ENCODE data around the gene AQP12B. TPM values are rescaled to one million over a fixed set of nuclear protein-coding genes. Genes with fewer than 3 reads are reported as not detected.

Gene AQP12B
- total and polyA plus RNA-seq, 2 of the 13 experiments (the other 11 are each of a cell fraction or from before 2014, with no cell fraction given) = not detected

DNA sequence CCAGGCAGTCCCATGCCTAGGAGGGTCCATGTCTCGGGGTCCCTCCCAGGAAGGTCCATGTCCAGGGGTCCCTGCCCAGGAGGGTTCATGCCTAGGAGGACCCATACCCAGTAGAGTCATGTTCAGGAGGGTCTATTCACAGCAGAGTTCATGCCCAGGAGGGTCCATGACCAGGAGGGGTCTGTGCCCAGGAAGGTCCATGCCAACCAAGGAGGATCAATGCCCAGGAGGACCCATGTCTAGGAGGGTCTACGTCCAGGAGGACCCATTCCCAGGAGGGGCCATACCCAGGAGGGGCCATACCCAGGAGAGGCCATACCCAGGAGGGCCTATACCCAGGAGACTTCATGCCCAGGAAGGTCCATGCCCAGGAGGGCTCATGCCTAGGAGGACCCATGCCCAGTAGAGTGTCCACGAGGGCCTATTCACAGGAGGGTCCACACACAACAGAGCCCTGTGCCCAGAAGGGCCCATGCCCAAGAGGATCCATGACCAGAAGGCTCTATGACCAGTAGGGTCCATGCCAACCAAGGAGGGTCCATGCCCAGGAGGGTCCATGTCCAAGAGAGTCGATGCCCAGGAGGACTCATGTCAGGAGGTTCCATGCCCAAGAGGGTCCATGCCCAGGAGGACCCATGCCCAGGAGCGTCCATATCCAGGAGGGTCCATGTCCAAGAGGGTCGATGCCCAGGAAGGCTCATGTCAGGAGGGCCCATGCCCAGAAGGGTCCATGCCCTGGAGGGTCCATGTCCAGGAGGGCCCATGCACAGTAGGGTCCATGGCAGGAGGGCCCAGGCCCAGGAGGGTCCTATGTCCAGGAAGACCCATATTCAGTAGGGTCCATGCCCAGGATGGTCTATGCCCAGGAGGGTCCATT, 47.3 kb downstream of the AQP12B start (continued):
- TF ChIP-seq, protein P1, sequence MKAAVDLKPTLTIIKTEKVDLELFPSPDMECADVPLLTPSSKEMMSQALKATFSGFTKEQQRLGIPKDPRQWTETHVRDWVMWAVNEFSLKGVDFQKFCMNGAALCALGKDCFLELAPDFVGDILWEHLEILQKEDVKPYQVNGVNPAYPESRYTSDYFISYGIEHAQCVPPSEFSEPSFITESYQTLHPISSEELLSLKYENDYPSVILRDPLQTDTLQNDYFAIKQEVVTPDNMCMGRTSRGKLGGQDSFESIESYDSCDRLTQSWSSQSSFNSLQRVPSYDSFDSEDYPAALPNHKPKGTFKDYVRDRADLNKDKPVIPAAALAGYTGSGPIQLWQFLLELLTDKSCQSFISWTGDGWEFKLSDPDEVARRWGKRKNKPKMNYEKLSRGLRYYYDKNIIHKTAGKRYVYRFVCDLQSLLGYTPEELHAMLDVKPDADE (CRISPR knock-in tag; IDR thresholded peaks at IDR 0.05) = no peak
- TF ChIP-seq, protein P2, sequence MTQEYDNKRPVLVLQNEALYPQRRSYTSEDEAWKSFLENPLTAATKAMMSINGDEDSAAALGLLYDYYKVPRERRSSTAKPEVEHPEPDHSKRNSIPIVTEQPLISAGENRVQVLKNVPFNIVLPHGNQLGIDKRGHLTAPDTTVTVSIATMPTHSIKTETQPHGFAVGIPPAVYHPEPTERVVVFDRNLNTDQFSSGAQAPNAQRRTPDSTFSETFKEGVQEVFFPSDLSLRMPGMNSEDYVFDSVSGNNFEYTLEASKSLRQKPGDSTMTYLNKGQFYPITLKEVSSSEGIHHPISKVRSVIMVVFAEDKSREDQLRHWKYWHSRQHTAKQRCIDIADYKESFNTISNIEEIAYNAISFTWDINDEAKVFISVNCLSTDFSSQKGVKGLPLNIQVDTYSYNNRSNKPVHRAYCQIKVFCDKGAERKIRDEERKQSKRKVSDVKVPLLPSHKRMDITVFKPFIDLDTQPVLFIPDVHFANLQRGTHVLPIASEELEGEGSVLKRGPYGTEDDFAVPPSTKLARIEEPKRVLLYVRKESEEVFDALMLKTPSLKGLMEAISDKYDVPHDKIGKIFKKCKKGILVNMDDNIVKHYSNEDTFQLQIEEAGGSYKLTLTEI (CRISPR knock-in tag; conservative IDR thresholded peaks at IDR 0.05) = no peak
- TF ChIP-seq ZNF274 (CRISPR knock-in tag; IDR thresholded peaks at IDR 0.05) (no peak), JUNB (CRISPR knock-in tag; IDR thresholded peaks at IDR 0.05; ENCODE audit: borderline replicate concordance) (no peak)

DNA sequence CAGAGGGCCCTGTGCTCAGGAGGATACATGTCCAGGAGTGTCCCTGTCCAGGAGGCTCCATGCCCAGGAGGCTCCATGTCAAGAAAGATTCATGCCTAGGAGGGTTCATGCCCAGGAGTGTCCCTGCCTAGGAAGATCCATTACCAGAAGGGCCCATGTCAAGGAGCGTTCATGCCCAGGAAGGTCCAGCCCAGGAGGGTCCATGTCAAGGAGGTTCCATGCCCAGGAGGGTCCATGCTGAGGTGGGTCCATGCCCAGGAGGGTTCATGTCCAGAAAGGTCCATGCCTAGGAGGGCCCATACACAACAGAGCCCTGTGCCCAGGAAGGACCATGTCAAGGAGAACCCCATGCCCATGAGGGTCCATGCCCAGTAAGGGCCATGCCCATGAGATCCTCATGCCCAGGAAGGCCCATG, 50.4 kb downstream of the AQP12B start:
- intact Hi-C loops (cut with micrococcal nuclease; ENCODE audit: unreplicated experiment) (no loop called here), in situ Hi-C loops (cut with HindIII; ENCODE audit: extremely low pct_ligation_motif_present, low pct_unique_long_range_greater_than_20kb) (no loop called here)
- POLR2A ChIA-PET = no interaction called here
- Histone ChIP-seq H3K27ac (ENCODE audit: extremely low read length, insufficient read depth, low read length) (no peak overlapping the region), H3K27me3 (ENCODE audit: control insufficient read depth in 1 of 2, insufficient read depth in 2 of 2, low read length in 2 of 2) (peaks cover 0 to 5% of the 10 kb centered on the region in 2 experiments; a peak in 2 of 5 replicates), H3K4me2 (ENCODE audit: low read depth, low read length) (no peak overlapping the region), H4K20me1 (ENCODE audit: insufficient read depth, low read length) (no peaks in the 10 kb centered on the region), H3K9me3 (ENCODE audit: low read length) (peaks cover 34% of the 10 kb centered on the region), H3K4me3 (replicated peaks in 1 of 3; ENCODE audit: insufficient read depth in 1 of 3, low read depth in 2 of 3, low read length in 3 of 3) (no peak overlapping the region), H3K9ac (ENCODE audit: insufficient read depth, low read depth, low read length) (no peak overlapping the region), H3K4me1 (ENCODE audit: insufficient read depth, low read length) (peaks cover 19% of the 10 kb centered on the region), H2AFZ (ENCODE audit: low read length) (no peak overlapping the region), H3K36me3 (replicated peaks in 1 of 2; ENCODE audit: control insufficient read depth in 1 of 2, insufficient read depth in 2 of 2, low read length in 2 of 2) (no peaks in the 10 kb centered on the region; a peak in 2 of 5 replicates), H3K79me2 (ENCODE audit: insufficient read depth, low read length) (no peaks in the 10 kb centered on the region)
- CTCF ChIA-PET (ENCODE audit: low intra/inter-chr PET ratio, low total read pairs) = no interaction called here
- no peak for FAIRE-seq
- no TSS peak for BruUV-seq (replicated peaks)
- WGBS (ENCODE audit: low lambda C conversion rate) = 100% methylated on average over 1 of the region's 1 CpG
- no peak for DNase-seq (ENCODE audit: low spot score)
- ATAC-seq = no peak
- no peak for TF ChIP-seq ZNF232 (CRISPR knock-in tag; IDR thresholded peaks at IDR 0.05; ENCODE audit: borderline replicate concordance)
- peak in 1 of 2 experiments; percentile 36; a peak in 1 of 4 replicates for TF ChIP-seq POLR2A (IDR thresholded peaks at IDR 0.05; ENCODE audit: insufficient read depth in 1 of 2, low read depth in 2 of 2, low read length in 2 of 2)
- no peak for TF ChIP-seq GATAD2A (CRISPR knock-in tag; IDR thresholded peaks at IDR 0.05)
- TF ChIP-seq SSRP1 (CRISPR knock-in tag; IDR thresholded peaks at IDR 0.05) = 0 out of 2 replicates have a peak, but pooled peaks have one; percentile 36
- TF ChIP-seq, protein P3, sequence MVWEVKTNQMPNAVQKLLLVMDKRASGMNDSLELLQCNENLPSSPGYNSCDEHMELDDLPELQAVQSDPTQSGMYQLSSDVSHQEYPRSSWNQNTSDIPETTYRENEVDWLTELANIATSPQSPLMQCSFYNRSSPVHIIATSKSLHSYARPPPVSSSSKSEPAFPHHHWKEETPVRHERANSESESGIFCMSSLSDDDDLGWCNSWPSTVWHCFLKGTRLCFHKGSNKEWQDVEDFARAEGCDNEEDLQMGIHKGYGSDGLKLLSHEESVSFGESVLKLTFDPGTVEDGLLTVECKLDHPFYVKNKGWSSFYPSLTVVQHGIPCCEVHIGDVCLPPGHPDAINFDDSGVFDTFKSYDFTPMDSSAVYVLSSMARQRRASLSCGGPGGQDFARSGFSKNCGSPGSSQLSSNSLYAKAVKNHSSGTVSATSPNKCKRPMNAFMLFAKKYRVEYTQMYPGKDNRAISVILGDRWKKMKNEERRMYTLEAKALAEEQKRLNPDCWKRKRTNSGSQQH (CRISPR knock-in tag; IDR thresholded peaks at IDR 0.05; ENCODE audit: low read depth) = no peak
- peak; percentile 32; the same call in 1 of the 2 replicates for TF ChIP-seq KDM2A (CRISPR knock-in tag; IDR thresholded peaks at IDR 0.05; ENCODE audit: borderline replicate concordance, low read depth)
- TF ChIP-seq ZNF761 (CRISPR knock-in tag; conservative IDR thresholded peaks at IDR 0.05) = no peak
- no peak for TF ChIP-seq ZNF790 (CRISPR knock-in tag; IDR thresholded peaks at IDR 0.05; ENCODE audit: borderline replicate concordance)
- no peak for TF ChIP-seq ZBTB39 (CRISPR knock-in tag; IDR thresholded peaks at IDR 0.05)
- peak; percentile 42; the same call in 1 of the 2 replicates for TF ChIP-seq ZC3H13 (CRISPR knock-in tag; IDR thresholded peaks at IDR 0.05)
- TF ChIP-seq, protein P4, sequence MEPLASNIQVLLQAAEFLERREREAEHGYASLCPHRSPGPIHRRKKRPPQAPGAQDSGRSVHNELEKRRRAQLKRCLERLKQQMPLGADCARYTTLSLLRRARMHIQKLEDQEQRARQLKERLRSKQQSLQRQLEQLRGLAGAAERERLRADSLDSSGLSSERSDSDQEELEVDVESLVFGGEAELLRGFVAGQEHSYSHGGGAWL (CRISPR knock-in tag; IDR thresholded peaks at IDR 0.05) = no peak
- TF ChIP-seq POLR2G (IDR thresholded peaks at IDR 0.05; ENCODE audit: low read depth, low read length) = peak; percentile 20; the same call in 1 of the 2 replicates

All from HepG2 (cell line).